NCI-H1417 (cell line): Measurements from ENCODE around the gene ELOVL6.
"Not testable (repeated sequence)": the region's sequence is repeated elsewhere in the genome, so short reads cannot be mapped to it uniquely, and the experiment has no call there.

Source experiments
- DNase-seq, 3 experiments: peaks; one replicate each; lab custom pipeline; 2025; lab: John Stamatoyannopoulos, UW

Gene ELOVL6

DNA sequence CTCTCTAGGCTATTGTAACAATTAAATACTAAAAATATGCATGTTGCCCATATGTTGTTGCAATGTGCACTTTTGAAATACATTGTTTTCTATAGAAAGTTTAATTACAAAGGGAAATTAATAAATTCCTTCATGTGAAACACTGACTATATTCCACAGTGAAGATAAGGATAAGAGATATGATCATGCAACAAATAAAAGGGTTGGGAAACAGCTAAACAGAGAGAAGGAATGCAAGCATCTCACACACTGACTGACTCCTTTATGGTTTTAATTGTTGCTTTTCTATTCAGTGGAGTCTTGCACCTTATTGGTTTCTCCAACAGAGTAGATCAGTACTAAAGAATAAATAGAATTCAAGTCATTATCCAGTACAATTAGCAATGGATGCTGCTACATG, 37.8 kb downstream of the ELOVL6 start:
- DNase-seq: no peak

DNA sequence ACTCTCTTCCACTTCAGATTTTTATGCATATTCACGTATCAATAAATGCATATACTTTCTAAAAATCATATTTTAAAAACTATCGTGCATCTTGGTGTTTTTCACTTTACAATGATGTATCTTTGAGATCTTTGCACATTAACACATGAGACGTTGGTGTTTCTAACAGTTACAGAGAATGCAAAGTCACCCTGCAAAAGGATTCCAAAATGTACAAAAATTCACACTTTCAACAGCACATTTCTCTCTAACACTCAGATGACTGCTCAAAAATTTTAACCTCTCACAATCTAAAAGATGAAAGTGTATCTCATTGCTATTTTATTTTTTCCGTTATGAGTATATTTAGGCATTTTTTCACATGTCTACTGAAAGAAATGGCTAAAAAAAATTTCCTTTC, 38.9 kb downstream of the ELOVL6 start:
- no peak for DNase-seq

DNA sequence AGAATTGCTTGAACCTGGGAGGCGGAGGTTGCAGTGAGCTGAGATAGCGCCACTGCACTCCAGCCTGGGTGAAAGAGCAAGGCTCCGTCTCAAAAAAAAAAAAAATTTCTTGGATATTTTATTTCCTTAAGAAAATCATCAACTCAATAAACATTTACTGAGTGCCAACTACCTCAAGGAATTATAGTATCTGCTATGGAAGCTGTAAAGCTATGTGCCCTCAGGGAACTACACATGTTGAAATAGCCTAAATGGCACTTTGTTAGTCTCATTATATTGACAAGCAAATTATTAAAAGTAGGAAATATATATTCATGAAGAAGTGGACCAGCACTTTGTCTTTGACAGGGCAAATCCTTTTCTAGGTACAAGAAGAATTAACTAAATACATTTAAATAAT, 40.8 kb downstream of the ELOVL6 start:
- DNase-seq: no peak

DNA sequence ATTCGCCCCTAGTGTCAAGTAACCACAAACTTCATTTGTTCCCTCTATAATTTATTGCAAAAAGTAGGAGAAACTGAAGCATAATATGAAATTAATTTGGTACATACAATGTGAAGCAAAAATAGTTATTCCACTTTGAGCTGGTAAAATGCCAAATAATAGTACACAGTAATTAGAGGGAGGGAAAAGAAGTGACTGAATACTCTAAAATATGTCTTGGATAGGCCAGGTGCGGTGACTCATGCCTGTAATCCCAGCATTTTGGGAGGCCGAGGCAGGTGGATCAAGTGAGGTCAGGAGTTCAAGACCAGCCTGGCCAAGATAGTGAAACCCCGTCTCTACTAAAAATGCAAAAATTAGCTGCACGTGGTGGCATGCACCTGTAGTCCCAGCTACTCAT, 41.2 kb downstream of the ELOVL6 start:
- not testable (repeated sequence) for DNase-seq

DNA sequence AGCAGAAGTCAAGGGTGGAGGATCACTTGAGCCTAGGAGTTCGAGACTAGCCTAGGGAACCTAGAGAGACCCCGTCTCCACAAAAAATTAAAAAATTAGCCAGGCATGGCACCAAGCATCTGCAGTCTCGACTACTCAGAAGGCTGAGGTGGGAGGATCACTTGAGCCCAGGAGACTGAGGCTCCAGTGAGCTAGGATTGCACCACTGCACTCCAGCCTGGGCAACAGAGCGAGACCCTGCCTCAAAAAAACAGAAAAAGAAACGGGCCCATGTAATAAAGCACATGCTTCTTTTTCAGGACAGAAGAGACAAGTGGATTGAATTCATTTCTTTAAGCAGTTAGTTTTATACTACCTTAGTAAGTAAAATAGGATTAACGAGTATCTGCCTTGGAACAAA, 42.0 kb downstream of the ELOVL6 start:
- DNase-seq: no peak

DNA sequence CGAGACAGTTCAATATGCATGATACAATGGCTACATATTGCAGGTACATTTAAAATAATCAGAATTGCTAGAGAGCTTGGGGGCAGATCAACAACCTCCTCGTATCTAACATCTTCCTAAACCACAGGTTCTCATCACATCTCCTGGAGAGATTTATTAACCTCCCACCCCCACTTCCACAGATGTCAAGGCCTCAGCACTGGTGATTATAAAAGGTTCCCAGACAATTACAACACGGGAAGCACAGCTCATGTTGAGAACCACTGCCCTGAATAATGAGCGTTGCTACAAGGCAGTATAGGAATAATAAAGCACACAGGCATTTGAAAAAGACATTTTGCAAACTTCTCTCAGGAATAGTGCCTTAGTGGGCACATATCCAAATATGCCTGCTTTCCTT, 42.8 kb downstream of the ELOVL6 start:
- DNase-seq: peak in 2 of 3 experiments; percentile 29 to 72

DNA sequence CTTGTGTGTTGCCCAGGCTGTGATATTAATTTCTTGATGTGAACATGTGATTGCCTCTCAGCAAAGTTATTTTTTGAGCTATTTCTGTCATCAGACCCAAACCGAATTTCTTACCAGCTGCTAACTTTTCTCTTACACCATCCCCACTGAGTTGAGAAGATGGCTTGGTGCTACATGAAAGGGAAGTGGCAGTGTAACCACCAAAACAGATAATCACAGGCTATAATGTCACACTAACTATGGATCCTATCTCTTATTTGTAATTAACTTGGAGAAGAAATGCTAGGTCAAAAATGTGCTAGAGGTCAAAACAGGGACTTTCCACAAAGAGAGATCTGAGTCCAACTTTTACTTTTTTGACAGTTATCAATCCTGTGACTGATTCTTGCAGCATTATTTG, 43.8 kb downstream of the ELOVL6 start:
- no peak for DNase-seq

DNA sequence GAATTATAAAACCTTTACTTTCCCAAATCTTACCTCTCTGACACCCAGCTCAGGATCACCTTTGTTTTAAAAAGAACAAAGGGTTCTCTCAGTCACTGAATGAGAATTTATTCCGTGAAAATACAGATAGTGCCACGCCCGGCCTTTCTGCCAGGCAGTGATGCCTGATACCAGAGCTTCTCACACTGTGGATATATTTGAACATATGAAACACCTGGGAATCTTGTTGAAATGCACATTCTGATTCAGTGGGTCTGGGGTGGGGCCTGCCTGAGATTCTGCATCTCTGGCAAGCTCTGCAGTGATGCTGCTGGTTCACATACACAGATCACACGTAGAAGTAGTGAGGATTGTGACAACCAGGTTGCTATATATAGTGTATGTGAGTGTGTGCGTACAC, 46.0 kb downstream of the ELOVL6 start:
- no peak for DNase-seq

DNA sequence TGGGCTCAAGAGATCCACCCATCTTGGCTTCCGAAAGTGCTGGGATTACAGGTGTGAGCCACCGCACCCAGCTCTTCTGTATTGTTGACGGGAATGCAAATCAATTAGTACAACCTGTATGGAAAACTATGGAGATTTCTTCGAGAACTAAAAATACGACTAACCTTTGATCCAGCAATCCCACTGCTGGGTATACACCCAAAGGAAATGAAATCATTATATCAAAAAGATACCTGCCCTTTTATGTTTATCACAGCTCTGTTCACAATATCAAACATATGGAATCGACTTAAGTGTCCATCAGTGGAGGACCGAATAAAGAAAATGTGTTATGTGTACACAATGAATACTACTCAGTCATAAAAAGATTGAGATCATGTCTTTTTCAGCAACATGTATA, 49.3 kb downstream of the ELOVL6 start:
- no peak for DNase-seq

DNA sequence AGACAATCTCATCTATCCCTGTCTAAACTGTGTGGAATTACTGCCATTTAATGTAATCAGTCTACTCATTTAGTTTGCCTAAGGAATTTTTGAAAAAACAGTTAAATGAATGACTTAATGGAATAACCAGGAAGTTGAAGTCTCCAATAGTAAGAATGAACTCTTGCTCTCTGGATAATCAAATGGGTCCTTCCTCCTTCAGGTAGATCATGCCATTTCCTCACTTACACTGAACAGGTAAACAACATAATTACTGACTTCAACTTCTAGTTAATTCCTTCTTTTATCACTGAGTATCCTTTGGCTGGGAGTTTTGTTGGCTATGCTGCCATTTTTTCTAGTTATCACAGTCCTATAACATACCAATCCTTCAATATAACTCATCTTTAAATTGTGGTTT, 56.0 kb downstream of the ELOVL6 start:
- no peak for DNase-seq

DNA sequence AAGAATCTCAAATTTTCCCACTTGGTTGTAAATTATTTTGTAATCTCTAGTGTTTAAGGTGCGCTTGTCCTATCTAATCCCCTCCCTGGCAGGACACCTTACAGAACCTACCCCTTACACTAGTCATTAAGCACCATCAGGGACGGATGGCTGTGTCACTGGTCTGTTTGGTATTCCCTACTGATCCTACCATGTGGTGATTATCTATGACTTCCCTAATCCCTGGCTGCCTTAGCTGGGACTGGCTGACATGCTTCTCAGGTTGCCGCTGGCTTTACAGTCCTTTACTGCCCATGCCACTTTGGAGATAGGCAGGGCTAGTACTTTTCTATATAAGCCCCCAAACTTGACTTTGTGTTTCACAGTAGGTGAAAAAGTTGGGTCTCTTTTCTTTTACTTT, 58.6 kb downstream of the ELOVL6 start:
- DNase-seq: no peak

DNA sequence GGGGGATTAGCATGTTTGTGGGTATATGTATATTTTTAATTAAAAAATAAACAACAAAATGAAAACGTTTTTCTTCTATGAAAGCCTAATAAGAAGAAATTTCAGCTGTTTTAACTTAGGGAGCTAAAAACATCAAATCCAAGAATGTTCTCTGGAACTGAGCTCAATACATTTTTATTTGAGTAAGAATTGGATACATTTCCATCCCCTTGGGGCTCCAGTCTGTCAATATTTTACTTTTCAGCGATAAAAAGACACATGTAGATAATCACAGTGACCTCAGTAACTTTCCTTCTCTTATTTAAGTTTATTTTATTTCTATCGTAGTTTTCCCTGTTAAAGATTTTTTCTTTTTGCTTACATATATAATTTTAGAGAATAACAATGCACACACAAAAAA, 59.3 kb downstream of the ELOVL6 start:
- DNase-seq: no peak

DNA sequence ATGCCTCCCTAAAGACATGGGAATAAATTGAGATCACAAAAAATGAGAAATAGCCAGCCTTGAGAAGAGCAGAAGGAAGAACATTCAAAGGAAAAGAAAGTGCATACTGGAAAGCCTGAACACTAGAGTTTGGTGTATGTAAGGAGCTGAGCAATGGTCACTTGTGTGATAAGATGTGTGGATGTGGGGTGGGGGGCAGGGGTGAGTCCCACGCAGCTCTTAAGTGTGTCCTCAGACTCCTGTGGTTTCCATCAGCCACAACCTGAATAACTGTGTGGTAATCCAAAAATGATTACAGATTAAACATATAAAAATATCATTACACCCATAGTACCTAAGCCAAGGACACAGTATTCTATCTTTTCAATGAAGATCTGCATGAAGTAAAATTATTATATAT, 59.9 kb downstream of the ELOVL6 start:
- no peak for DNase-seq

DNA sequence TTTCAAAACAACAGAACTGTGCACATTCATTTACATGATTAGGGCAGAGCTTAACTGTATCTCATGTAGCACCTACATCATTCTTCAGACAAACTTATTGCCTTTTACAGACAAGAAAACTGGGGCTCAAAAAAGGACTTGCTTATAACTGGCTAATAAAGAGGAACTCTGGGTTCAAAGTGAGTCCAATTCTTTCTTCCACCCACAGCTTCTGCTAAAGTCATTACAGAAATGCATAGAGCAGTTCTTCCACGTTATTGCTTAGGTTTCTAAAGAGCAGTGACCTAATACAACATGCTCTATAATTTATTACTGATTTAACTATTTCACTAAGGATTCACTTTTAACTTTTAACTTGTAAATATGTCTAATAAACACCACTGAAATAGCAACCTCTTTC, 60.6 kb downstream of the ELOVL6 start:
- DNase-seq: no peak

DNA sequence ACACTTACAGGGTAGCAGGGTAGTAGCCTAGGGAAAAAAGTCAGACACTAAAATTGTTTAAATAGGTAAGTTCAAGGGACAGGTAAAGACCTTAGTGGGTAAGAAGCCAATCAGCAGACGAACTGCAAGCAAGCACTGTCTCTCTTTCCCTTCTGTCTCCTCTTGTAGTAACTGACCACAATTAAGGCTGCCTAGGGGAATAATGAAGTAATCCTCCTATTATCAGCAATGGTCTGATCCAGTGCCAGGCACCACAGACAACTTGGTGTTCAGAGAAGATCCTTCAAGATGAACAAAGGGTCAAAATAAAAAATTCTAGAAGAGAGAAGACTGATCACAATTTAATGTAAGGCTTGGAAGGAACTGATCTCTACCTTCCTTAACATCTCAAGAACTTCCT, 62.9 kb downstream of the ELOVL6 start:
- no peak for DNase-seq

DNA sequence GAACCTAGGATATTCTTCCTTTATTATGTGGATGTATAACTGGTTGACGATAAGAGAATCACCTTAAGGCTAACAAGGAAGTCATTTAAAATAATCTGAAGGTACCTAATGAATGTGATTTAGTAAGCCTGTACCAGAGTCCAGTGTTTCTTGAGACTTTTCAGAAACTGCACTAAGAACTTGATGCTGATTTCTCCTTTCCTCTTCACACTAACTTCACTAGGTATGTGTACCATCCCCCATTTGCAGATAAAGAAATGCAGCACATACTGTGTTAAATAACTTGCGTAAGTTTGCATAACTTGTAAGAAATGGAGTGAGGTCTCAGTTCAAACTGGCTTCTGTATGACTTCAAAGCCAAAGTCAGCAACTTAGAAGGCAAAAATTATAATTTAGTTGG, 63.3 kb downstream of the ELOVL6 start:
- no peak for DNase-seq

DNA sequence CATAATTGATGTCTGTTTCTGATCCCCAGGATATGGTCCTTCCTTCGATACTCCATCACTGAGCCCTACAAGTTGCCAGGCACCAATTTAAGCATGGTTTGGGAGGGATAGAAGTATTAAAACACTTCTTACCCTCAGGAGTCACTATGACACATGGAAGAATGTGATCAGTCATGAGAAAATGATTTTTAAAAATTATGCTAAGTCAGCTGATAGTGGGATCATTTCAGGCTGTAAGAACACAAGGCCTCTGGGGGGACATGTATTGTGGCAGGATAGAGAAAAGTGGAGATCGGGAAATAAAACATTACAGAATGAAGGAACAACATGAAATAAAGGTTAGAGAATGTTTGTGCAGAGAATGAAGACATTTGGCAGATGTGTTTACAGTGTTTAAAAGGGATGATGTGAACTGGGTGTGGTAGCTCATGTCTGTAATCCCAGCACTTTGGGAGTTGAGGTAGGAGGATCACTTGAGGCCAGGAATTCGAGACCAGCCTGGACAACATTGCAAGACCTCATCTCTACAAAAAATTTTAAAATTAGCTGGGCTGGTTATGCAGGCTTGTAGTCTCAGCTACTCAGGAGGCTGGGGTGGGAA, 64.0 kb downstream of the ELOVL6 start:
- no peak for DNase-seq

DNA sequence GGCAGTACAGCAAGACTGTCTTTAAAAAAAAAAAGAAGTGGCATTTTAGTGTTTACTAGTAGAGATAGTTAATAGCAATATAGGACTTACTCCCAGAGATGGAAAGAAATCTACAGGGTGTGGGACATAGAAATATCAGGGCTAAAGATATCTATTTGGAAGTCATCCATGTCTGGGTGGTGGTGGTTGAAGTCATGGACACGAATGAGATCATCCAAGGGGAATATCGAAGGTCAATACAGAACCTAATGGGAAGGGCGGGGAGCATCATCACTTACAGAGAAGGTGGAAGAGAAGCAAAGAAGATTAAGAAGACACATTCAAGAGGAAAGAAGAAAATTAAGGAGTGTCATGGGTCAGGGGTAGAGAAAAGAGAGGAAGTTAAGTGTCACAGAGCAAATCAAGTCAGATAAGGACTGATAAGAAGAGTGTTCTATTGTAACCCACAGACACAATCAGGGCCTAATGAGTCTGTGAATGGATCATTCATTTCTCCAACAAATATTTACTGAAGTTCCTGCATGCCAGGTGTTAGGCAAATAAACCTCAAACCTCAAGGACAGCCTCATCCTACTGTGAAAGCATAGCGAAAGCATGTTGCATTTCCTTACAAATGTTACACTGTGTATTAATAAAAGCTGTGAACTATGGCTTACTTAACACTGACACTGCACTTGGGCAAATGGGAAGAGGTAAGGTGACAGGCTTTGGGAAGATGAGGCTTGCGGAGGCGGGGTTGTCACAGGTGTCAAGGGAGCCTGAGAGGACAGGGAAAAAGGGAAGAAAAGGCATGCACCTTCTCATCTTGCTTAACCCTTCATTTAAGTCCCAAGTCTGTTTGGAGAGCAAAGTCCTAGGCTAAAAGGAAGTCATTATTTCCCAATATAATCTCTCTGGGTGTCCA, 65.3 kb downstream of the ELOVL6 start:
- DNase-seq: peak in 2 of 3 experiments; percentile 6 to 30

DNA sequence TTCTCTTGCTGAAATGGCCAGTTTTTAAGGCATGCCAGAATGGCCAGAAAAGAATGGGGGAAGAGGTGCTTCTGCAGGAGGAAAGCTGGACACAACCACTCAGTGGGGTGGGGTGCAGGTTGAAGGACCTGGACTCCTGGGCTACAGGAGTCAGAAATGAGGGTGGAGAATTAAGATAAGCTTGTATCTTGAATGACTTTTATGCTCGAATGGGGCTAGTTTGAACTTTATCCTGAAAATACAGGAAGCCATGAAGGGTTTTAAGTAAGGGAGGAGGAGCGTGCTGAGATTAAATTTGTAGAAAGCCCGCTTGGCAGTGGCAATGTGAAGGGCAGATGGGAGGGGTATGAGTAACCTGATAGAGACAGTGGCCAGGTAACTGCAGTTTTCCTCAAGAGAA, 66.5 kb downstream of the ELOVL6 start:
- no peak for DNase-seq

DNA sequence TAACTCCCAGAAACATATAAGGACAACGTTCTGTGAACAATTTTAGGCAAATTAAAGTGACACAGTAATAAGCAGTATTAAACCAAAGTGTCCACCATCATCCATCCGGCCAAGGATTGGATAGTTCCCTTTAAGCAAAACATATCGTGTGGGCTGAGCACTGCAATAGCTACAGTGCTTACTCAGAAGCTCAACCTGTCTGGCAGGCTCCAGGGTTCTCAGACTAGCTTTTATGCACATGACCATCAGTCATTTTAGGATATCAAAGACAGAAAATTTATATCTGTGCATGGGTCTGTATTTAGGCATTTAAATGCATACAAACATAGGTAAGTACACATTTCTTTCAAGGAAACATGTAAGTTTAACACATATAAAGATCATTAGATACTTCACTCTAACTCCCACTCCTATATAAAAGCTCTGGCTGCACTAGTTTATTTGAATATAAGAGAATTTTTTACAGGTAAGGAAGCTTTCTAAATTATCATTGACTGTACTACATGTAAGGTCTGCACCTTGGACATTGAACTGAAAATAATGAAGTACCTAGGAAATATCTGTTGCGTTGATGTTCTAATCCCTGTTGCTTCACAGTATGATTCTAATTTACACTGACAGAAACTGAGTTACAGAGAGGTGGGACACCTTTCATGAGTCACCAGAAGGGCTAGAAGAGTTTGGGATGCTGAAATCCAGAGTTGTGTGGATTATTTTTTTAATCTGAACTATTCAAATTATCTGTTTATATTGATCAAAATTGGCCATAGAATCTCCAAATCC, 67.6 kb downstream of the ELOVL6 start:
- no peak for DNase-seq

DNA sequence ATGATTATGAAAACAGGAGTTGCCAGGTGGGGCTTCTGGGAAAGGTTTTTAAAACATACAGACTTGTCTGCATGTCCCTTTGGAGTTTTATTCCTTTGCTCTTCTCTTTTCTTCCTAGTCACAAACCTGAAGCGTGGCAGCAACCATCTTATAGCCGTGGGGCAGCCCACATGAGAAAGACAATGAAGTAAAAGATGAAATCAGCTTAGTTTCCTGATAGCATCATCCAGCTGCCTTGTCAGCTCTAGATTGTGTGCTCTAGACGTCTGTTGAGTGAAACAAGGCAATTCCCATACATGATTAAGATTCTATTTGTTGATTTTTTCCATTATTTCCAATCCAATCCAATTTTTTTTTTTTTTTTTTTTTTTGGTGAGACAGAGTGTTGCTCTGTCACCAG, 68.9 kb downstream of the ELOVL6 start:
- DNase-seq: no peak

DNA sequence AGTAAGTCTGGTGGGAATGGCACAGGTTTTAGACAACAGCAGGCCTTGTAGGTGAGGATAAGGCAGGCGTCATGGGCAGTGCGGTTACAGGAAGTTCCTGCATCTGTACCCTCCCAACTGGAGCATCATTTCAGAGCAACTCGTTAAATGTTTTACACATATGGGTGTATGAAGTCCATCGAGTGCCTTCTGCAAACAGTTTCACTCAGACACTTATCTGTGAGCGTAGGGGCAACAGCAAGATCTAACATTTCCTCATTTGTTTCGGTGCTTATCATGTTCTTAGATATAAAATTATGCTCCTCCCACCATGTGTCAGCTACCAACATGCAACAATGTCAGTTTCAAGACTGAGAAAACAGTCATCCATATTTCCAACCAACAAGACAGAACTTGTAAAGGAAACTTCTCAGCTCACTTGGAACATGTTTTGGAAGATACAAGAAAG, 69.9 kb downstream of the ELOVL6 start:
- DNase-seq: no peak

DNA sequence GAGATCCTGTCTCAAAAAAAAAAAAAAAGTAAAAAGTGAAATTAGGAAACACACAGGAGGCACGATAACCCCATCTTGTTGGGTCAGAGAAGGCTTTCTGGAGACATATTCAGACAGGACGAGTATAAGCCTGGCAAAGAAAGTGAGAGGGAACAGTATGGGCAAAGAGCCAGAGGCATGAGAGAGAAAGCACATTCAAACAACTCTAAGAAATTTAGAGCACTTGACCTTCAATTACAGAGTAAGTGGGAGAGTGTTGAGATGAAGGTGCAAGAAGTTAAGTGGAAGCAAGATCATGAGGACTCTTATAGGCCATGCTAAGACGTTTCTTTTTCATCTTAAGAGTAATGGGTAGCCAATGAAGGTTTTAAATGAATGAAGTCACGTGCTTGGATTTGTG, 70.4 kb downstream of the ELOVL6 start:
- no peak for DNase-seq
